Kidney epithelial cell (primary cell): Measurements from ENCODE around the gene CTTN. TPM values are rescaled to one million over a fixed set of nuclear protein-coding genes. Genes with fewer than 3 reads are reported as not detected.

Source experiments
- DNase-seq: peaks from one replicate; pipeline ENCODE4 v3.0.0-alpha.2; 2010; ENCODE audit warnings: low read depth
- H3K27me3 ChIP-seq: 2 replicates; pipeline ENCODE4 v1.6.0; 2011; ENCODE audit warnings: low read length; ENCODE audit not compliant: control insufficient read depth, insufficient read depth
- H3K36me3 ChIP-seq: 2 replicates; pipeline ENCODE4 v1.5.1; 2011; ENCODE audit warnings: low read length; ENCODE audit not compliant: control insufficient read depth, insufficient read depth
- H3K4me3 ChIP-seq: 2 replicates; pipeline ENCODE4 v1.5.1; 2011; ENCODE audit warnings: low read depth, mild to moderate bottlenecking, control low read depth, low read length
- total RNA-seq: library from RNA; depleted of rRNA; stranded (reverse); fragments of >200 nt; gene quantifications from 2 replicates; pipeline ENCODE4 v1.2.3, GENCODE V29; 2015
- TF ChIP-seq, protein P1 (sequence below): IDR thresholded peaks from 2 replicates; pipeline ENCODE4 v1.5.1; 2011; ENCODE audit warnings: mild to moderate bottlenecking, moderate library complexity, low read length, control low read depth, inconsistent platforms; ENCODE audit not compliant: insufficient read depth, poor library complexity, severe bottlenecking

Gene CTTN
- total RNA-seq, 1 donor from 2014 or later = 296 TPM

DNA sequence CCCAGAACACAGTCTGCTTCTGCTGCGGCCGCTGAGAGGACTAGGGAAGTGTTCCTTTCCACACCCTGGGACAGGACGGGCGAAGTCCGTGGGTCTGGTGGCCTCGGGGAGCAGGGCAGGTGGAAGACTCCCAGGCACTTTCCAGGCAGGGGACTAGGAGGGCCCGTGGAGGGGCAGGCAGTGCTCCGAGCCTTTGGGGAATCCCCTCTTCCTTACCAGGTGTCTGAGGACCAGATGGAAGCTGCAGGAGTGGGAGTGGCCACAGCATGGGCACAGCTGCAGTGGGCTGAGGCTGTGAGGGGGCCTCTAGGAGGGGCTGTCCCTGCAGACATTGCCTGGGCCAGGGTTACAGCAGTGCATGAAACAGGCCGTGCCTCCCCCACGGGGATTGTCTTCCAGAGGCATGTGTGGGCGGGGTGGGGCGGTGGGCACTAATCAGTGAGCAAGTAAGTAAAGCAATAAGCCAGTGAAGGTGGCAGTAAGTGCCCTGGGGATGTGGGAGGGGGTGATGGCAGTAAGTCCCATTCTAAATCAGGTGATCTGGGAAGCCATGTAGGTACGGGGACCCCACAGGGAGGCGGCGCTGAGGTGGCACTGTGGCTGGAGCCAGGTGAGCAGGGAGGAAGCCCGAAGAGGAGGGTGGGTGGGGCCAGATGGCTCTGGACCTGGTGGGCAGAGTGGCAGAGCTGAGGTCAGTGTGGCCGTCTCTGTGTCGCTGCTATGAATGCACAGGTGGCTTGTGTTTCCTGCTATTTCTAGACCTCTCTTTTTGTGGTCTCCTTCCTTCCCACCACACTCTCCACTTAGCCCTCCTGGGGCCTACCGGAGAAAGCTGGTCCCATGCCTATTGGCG lies 66.4 kb downstream of the CTTN start:
- H3K4me3 ChIP-seq = no peak overlapping the region
- DNase-seq = no peak
- H3K27me3 ChIP-seq = peaks cover 26% of the 10 kb centered on the region
- H3K36me3 ChIP-seq = no peaks in the 10 kb centered on the region
- TF ChIP-seq, protein P1, sequence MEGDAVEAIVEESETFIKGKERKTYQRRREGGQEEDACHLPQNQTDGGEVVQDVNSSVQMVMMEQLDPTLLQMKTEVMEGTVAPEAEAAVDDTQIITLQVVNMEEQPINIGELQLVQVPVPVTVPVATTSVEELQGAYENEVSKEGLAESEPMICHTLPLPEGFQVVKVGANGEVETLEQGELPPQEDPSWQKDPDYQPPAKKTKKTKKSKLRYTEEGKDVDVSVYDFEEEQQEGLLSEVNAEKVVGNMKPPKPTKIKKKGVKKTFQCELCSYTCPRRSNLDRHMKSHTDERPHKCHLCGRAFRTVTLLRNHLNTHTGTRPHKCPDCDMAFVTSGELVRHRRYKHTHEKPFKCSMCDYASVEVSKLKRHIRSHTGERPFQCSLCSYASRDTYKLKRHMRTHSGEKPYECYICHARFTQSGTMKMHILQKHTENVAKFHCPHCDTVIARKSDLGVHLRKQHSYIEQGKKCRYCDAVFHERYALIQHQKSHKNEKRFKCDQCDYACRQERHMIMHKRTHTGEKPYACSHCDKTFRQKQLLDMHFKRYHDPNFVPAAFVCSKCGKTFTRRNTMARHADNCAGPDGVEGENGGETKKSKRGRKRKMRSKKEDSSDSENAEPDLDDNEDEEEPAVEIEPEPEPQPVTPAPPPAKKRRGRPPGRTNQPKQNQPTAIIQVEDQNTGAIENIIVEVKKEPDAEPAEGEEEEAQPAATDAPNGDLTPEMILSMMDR = no peak

DNA sequence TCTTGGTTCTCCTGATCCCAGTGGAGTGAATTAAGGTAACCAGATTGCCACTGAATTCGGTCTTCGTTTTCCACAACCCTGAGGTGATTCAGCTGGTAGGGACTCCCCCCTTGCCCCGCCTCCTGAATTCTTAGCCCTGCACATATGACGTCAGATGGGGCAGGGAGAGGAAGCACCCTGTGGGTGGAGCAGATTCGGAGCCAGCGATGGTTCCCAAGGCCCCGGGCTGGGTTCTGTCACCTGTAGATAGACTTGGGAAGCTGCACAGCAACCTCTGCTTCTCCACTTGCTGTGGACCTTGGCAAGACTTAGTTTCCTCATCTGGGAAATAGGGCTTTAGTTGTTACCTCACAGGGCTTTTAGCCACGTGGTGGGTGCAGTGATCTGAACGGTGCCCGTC lies 67.8 kb downstream of the CTTN start:
- peaks cover 15% of the 10 kb centered on the region for H3K27me3 ChIP-seq
- no peaks in the 10 kb centered on the region for H3K36me3 ChIP-seq
- H3K4me3 ChIP-seq = no peak overlapping the region
- no peak for DNase-seq
- TF ChIP-seq, protein P1 = no peak

DNA sequence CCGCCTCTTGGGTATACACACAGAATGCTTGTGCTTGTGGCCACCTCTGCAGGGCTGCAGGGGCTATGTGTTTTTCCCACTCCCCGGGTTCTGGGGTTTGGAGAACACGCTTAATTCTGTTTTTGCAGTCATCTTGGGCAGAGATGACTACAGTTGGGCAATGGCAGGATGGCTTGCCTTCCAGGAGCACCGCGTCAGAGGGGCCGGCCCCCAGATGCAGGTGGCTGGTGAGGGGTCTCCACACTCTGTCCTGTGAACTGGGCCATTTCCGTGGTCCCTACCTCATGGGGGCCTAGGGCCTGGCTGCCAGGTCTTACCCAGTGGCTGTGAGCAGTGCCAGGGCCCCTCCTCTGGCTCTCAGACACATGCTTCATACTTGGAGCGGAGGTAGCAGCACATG lies 68.3 kb downstream of the CTTN start:
- Histone ChIP-seq H3K4me3 (no peak overlapping the region), H3K36me3 (no peaks in the 10 kb centered on the region), H3K27me3 (peaks cover 14% of the 10 kb centered on the region)
- TF ChIP-seq, protein P1 = no peak
- DNase-seq = no peak

DNA sequence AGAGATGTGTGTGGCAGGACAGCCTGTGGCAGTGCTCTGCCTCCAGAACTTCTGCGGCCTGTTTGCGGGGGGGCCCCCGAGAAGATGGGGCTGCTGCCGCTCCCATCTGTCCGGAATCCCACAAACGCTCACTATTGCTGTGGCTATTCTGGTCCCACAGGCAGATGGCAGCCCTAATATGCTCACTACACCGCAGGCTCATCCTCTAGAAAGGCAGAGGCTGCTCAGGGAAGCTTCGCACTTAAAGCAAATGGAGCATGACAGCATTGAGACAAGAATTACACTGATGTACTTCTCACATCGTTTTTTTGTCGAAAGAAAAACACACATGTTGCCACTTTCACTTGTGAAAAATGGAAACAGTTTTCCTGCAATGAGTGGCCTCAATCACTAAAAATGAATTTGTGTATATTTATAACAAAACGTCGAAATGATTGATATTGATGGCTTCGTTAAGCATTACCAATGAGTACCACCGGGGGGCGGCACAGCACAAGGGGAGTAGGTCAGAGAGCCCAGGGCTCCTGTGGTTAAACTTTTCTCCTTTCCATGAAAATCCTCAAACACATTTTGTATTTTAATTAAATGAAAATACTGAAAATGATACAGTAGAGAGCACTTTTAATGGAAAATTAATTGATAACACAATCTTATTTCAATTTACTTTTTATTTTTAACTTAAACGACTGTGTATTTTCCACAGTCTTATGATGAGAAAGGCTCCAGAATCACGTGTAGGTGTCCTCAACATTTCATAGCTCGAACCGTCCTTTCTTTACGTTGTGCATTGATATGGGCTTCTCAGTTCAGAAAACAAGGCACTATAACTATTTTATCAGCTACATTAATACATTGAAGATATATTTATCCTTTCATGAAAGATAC lies 69.1 kb downstream of the CTTN start:
- no peak overlapping the region for H3K4me3 ChIP-seq
- H3K27me3 ChIP-seq = peaks cover 12% of the 10 kb centered on the region
- TF ChIP-seq, protein P1 = peak; percentile 91
- no peak for DNase-seq
- no peaks in the 10 kb centered on the region for H3K36me3 ChIP-seq

DNA sequence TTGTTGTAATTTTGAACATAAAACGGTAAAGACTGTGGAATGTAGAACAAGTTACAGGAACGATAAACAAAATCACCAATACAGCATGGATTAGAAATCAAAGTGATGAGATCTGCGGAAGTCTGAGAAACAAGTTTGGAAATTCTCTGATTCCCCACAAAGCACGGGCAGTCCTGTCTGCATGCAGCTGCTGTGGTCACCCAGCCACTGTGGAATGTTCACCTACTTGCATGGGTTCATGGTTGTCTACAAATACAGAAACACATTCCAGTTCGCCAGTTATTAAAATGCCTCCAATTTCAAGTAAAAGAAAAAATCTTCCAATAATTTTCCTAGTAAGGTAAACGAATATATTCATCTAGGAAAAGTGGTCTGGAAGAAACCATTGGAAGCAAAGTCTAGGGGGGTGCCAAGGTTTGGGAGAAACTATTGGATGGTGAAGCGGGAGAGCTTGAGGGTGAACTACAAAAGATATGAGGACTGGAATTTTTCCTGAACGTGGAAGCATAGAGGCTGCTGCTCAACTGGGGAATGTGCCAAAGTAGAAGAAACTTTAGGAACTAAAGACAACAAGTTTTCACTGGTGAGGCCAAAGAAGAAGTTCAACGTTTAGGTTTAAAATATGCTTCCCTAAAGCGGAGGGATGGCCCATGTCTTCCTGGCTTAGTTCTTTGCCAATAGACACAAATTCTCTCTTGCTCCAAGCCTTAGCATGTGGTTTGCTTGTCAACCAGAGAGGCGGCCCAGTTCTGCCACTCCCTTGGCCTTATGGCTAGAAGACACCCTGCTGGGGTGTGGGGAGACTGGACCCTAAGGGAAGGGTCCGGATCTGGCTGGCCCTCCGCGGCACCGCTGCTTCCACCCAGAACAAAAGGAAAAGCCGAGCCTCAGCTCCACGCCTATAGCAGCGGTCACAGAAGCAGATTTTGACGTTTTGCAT lies 70.2 kb downstream of the CTTN start:
- no peak for DNase-seq
- TF ChIP-seq, protein P1 = no peak

More for the DNA sequence above, 70.2 kb downstream of the CTTN start:
- Histone ChIP-seq H3K36me3 (no peaks in the 10 kb centered on the region), H3K4me3 (no peak overlapping the region), H3K27me3 (peaks cover 12% of the 10 kb centered on the region)
